ENCODE data around the gene PHKB. TPM values are rescaled to one million over a fixed set of nuclear protein-coding genes. Genes with fewer than 3 reads are reported as not detected.

PHKB gene
- total RNA-seq, 1 experiment from 2014 or later = 39.1 TPM

DNA sequence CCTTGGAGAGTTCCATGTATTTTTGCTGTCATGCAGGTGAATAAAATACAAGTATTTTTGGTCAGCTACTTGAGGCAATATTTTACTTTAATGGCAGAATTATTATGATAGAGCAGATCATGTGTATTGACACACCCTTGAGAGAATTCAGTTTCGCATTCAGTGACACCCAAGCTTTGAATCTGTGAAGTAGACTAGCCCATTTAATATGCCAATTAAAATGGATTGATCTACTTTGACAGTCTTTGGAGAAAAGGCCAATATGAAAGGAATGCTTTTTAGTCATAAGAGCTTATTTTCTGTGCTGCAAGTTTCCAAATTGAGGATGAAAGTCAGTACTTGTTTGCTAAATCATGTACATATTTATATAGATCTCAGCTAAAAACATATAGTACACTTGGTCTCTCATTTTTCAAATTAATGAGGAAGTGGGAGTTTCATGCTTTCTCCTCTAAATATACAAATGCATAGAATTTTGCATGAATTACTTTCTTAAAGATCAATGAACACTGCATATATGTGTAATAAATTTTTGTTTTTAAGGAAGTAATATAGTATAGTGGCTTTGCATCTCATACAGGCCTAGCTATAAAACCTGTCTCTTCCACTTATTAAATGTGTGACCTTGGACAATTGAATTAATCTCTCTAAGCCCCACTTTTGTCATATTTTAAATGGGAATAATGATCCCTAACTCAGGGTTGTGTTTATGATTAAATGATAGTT is 161.5 kb downstream of the PHKB start:
- DNase-seq (ENCODE audit: low read depth) = no peak

DNA sequence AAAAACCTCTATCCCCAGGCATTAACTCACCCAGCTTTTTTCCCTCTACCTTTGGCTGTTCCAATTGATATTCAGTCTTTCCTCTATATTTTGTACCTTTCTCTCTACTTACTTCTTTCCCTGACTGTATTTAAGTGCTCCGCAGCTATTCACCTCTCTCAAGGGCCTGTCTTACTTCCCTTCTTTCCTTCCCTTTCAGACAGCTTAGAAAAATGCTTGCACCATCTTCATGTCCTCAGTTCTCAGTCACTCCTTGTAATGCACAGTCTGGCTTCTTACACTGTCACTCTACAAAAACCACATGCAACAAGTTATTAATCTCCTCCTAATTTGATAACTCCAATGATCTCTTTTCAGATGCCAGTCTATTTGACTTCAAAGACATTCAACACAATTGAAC is 163.4 kb downstream of the PHKB start:
- no peak for DNase-seq (ENCODE audit: low read depth)

DNA sequence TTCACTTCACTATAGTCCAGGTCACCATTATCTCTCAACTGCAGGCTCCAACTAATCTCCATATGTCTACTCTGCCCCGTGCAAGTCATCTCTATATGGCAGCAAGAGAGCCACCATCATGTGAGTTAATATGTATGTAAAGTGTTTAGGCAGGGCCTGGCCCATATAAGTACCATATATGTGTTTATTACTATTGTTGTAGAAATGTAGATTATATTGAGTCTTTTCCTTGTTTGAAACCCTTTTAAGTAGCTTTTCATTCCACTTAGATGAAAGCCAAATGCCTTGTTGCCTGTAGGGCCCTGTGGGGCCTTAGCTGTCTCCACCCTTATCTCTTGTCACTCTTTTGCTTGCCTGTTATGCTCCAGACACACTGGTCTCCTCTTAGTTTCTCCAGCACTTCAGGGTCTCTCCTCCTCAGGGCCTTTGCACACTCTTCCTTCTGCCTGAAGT is 164.0 kb downstream of the PHKB start:
- DNase-seq (ENCODE audit: low read depth) = no peak

DNA sequence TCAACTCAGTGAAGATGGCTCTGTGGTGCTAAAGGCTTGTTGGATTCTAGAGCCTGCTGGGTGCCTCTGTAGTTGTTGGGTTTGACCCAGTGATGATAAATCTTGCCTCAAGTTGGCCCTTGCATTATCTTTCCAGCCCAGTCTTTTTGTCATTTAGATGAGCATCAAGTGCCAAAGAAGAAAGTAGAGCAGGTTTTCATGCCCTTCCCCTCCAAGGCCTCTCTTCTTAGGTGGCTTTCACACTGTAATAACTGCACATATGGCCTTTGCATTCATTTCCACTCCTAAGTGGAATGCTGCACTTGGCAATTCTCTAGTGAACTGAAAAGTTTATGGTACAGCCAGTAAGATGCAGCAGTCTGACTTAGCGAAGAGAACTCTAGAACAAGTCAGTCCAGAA is 165.1 kb downstream of the PHKB start:
- no peak for DNase-seq (ENCODE audit: low read depth)

DNA sequence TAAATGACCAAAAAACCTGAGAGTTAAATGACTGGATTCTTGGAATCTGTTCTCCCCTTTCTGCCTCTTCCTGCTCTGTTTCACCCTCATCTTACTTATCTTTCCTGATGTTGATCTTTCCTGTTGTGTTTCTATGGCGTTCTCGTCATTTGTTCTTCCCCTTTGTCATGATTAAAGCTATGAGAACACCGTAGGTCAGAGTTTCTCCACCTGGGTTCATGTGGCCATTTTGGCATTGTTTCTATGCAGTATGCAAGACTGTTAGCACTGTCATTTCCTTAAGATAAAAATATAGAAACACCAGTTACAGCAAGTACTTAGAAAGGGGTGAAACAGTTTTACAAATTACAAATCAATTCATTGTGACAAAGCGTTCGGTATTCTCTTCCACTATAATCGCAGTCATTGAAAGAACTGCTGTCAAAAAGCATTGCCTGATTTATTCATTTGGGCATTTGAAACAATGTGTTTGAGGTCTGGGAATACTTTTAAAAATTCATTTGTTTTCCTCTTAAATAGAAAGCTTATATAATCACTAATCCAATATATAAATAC is 166.0 kb downstream of the PHKB start:
- no peak for DNase-seq (ENCODE audit: low read depth)

DNA sequence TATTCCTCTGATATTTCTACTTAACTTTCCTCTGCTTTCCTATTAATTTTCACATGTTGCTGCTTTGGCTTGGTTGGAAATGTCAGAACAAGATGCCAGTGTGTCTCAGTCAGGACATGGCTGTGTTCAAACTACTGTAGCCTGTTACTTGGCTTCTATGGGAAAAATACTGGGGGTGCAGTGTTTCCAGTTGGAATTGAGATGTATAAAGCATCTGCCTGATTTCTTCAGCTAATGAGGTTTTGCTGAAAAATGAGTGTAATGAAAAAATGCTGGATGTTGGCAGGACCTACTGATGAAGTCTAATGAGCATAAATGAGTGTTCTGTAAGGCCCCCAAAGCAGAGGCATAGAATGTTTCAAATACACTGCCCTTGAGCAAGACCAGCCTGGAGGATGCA is 166.6 kb downstream of the PHKB start:
- no peak for DNase-seq (ENCODE audit: low read depth)

DNA sequence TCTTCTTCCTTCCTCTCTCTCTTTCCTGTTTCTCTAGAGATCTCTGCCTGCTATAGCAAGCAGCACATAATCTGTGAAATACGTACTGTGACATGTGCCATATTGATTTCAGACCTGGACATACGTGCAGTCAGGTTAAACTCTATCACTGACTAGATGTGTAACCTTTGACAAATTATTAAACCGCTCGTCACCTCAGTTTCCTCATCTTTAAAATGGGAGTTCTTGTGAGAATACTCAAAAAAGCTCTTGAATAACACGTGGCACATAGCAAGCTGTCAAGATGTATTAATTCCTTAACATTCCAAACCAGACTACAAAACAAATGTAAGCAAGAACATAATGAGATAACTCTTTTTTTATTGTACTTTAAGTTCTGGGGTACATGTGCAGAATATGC is 170.0 kb downstream of the PHKB start:
- DNase-seq (ENCODE audit: low read depth) = no peak

DNA sequence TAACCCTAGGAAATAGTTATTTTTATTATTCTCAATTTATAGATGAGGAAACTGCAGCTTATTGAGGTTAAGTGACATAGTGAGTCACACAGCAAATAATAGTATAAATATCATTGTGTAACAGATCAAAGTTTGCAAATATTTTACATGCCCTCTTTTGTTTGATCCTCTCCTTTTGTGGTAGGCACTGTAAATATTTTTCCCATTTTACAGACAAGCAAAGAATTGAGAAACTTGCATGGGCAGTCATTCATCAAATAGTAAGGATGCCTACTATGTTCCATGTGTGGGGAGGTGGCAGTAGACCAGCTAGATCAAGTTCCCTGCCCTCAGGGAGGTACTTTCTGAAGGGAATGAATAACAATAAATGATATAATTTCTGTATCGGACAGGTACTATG is 173.0 kb downstream of the PHKB start:
- no peak for DNase-seq (ENCODE audit: low read depth)

DNA sequence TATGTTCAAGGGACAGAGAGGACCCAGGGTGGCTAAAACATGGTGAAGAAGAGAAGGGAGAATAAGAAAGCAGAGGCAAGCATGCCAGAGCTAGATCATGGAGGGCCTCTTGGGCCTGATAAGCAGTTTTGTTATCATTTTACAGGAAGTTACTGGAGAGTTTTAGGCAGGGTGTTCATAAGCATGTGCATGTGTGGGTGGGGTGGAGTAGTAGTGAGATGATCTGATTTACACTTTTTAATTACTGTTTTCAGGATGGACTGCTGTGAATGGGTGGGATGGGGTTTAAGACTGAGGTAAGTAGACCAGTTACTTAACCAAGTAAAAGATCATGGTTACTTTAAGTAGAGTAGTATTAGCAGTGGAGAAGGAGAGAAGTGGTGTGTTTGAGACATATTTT is 173.6 kb downstream of the PHKB start:
- no peak for DNase-seq (ENCODE audit: low read depth)

DNA sequence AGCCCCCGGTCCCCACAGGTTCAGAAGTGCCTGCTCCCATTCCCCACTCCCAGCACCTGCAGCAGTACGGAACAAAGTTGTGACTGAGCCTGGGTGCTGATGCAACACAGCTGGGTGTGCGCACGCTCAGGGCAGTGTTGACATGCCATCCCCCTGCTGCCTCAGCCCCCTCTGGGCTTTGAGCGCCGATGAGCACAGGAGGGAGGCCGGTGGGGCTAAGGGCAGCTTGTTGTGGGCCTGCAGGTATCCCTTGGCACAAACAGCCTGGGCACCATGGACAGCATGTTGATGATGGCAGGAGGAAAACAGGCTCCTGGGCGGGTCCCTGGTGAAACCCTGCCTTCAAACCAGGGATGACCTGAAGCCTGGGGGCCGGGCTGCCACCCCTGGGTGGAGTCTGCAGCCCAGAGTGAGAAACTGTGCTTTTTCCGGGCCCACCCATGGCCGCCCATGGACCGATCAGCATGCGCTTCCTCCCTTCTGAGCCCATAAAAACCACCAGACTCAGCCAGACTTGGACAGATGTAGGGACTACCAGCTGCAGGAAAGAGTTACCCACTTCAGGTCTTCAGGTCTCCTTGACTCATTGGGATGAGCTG is 175.5 kb downstream of the PHKB start:
- no peak for DNase-seq (ENCODE audit: low read depth)

DNA sequence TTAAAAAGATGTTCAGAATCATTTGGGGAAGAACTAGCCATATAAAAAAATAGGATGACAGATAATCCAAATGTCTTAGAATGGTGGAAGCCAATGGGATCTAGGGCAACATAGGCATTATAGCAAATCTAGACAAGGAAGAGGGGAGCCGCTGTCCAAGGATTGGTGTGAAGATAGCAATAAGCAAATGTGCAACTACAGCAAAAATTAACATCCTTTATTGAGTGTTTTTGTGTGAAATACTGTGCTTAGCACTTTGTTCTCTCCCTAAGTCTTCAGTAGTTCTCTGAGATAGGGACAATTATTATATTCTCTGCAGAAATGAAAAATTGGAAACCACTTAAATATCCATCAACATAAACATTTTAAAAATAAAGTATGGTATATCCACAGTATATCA is 177.0 kb downstream of the PHKB start:
- DNase-seq (ENCODE audit: low read depth) = no peak

DNA sequence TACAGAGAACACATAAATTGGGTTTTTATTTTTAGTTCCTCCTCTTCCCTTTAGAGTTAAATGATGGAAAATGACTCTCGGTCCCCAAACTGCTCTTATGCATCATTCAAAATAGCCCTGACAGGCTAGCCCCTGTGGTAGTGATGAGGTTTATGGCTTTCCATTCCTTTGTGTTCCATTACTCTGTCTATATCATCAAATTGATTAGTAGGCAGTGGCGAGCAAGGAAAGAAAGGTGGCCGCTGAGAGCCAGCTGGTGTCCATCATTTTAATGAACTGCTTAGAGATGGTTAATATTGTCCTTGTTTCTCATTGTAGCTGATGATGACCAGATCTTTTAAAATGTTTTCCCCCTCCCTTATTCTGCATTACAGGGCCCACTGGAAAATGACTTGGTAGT is 179.5 kb downstream of the PHKB start:
- DNase-seq (ENCODE audit: low read depth) = no peak

DNA sequence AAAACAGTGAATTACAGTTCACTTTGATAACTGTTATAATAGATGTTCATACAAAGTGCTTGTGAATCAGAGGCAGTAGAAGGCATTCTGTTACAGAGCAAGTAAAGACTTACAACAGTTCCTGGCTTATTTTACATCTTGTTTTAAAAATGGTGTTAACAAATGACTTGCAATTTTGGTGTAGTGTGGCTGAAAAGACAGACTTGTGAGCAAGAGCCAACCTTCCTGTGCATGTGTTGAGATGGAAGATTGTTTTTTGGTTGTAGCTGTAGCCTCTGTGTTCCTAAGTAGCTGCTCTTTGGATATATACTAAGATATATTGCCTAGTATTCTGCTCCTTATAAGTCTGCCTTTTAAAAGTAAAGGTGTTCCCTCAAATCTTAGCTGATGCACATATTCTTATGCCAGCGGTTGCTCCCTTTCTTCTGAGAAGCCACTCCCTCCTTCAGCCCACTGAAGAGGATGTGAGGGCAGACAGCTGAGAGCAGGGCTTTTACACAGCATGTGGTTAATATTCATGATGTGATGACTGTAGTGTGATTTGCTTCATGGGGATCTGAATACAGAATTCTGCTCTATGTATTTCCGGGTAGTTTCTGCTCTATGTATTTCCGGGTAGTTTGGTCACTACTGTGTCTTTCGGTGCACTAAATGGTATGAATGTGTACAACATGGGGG is 182.3 kb downstream of the PHKB start:
- DNase-seq (ENCODE audit: low read depth) = no peak

DNA sequence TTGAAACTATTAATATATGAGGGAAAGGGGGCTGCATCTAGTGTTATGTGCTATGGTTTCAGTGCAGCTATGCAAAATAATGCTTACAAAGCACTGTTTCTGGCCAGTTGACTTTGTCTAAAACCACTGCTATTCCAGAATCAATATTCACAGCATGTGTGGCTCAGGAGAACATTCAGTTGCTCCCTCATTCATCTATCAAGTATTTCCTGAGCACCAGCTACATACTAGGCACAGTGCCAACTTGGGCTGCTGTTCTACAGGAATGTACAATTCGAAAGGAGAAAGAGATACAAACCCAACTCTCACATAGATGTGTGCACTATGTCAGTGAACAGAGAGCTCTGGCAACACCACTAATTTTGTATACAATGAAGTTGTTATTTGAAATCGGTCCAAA is 183.0 kb downstream of the PHKB start:
- DNase-seq (ENCODE audit: low read depth) = peak; percentile 67

DNA sequence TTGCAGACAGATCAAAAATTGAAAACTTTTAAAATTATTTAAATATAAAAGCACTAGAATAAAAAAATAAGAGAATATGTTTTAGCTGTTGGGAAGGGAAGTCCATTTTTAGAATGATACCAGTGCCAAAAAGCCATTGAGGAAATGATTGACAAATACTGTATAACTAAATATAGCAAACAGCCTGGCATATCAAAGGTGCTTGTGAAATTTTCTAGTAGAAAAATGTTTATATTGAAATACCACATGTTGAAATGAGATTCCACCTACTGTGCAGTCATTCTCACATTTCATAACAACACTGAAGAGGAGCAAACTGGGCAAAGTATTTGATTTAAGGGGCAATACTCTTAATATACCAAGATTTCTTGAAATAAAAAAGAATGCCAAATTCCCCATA is 183.5 kb downstream of the PHKB start:
- peak; percentile 2 for DNase-seq (ENCODE audit: low read depth)

DNA sequence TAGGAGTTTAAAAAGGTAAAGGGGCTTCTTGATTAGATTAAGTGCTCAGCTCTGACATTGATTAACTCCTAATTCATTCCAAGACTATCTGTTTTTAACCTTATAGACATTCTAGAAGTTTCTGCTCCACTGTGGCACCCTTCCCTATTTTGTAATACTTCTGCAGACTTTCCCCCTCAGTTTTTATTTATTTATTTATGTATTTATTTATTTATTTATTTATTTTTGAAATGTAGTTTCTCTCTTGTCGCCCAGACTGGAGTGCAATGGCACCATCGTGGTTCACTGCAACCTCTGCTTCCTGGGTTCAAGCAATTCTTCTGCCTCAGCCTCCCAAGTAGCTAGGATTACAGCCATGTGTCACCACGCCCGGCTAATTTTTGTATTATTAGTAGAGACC is 185.8 kb downstream of the PHKB start:
- DNase-seq (ENCODE audit: low read depth) = no peak

DNA sequence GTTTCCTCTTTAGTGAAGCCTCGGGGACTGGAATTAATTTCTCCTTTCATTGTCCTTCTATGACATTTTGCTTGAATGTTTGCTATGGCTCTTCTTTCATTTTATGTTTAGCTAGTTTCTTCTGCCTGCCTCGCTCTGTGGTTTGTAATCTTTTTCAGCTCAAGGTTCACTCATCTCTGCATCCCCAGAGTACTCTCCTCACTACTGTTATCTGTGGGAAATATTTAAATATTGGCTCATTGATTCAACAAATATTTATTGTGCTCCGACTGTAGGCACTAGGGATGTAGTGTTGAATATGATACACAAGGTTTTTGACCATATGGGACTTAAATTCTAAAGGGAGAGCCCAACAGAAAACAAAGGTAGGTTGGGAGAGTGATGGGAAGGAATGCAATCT is 195.9 kb downstream of the PHKB start:
- no peak for DNase-seq (ENCODE audit: low read depth)

DNA sequence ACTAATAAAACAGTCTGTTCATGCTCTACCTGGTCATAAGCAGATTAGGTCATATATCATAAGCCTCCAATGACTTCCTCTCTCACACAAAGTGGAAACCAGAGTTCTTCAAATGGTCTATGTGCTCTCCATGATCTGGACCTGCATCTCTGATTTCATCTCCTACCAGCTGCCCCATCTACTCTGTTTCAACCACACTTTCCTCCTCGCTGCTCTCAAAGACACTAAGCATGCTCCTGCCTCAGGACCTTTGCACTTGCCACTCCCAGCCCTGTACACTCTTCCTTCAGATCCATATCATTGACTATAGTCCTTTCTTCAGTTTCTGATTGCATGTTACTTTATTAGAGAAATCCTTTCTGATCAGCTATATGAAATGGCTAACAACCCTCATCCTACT is 196.8 kb downstream of the PHKB start:
- DNase-seq (ENCODE audit: low read depth) = no peak

DNA sequence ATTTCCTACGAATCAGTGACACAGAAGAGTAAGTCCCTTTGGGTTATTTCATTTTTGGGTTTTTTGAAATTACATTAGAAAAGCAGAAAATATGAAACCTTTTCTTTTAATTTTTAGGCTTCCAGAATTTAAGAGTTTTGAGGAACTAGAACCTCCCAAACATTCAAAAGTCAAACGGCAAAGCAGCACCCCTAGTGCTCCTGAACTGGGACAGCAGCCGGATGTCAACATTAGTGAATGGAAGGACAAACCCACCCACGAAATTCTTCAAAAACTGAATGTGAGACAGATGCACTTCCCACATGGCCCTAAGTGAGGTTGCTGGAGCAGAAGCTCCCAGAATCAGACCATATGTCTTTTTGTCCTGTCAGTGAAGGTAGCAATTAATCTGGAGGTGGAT is 199.4 kb downstream of the PHKB start:
- no peak for DNase-seq (ENCODE audit: low read depth)

DNA sequence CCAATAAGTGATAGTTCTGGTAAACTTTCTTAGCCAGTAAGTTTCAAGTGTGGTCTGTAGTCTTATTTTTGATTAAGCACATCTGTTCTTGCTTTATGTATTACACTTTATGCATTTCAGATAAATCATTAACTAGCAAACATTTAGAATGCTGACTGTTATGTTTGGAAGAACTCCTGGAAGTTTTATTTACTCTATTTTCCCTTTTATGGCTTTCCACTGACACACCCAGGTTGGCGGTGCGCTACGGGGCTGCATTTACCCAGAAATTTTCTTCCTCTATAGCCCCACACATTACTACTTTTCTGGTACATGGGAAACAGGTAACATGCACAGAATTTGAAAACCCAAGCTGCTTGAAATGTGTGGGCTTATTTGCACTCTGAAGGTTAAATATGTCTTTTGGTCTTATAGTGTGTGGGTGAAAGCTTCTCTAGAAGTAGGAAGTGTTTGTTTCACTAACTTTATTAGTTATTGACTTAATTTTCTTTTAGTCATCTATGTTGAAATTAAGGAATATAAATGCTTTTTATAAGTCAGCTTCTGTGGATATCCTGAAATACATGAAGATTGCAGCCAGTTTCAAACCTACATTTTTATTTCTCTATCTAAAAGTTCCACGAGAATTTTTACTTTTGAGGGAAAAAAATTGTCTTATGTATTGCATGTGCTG is 203.7 kb downstream of the PHKB start:
- DNase-seq (ENCODE audit: low read depth) = no peak

DNA sequence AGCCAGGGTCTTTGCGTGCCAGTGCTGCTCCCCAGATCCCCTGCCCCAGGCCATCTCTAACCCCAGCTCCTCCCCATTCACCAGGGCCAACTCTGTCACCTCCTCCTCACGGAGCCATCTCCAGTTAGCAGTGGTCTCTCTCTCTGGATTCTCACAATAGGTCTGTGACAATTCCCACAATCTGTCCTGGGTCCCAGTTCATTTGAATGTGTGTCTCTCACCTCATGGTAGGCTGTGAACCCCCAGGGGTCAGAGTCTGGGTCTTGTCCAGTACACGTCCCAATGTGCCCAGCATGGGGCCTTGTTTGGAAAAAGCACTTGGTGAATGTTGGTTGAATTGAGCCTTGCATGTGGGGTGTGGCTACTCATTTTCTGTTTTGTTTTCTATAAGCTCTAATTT is 205.3 kb downstream of the PHKB start:
- no peak for DNase-seq (ENCODE audit: low read depth)

DNA sequence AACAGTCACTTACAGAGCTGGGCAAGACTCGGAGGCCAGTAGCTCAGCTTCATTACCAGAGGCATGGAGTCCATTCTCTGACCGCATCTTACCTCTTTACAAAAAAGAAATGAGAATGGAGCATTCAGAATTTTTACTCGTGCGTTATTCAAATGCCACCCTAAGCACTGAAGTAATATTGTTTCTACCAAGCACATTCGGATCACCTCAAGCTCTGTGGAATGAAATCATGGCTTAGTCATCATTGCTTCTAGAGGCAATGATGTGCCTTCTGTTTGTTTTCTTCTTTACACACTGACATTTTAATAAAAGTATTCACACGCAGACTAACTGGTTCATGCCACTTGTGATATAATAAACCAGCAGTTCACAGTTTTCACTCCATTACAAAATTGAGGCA is 206.8 kb downstream of the PHKB start:
- no peak for DNase-seq (ENCODE audit: low read depth)

Measured in M059J (cell line).